GM19438 (cell line): ENCODE measurements around the gene GABBR2.
"Not testable (repeated sequence)": the region's sequence is repeated elsewhere in the genome, so short reads cannot be mapped to it uniquely, and the experiment has no call there.

Experiments
- ATAC-seq: cut with Tn5 transposase; IDR thresholded peaks from one replicate; pipeline ENCODE4 v1.9.1; 2021; ENCODE audit warnings: low read depth; ENCODE audit not compliant: unreplicated experiment

GABBR2 gene

GRCh38 chr9:98284754-98285153 is 424.0 kb downstream of the GABBR2 start:
- ATAC-seq = no peak

GRCh38 chr9:98283143-98283542 is 425.6 kb downstream of the GABBR2 start:
- ATAC-seq = not testable (repeated sequence)

GRCh38 chr9:98281281-98281680 is 427.5 kb downstream of the GABBR2 start:
- no peak for ATAC-seq

GRCh38 chr9:98280574-98280973 is 428.2 kb downstream of the GABBR2 start:
- ATAC-seq = no peak

- no peak for ATAC-seq
Measured at GRCh38 chr9:98280162-98280561, 428.6 kb downstream of the GABBR2 start.

GRCh38 chr9:98276907-98277469 is 431.7 kb downstream of the GABBR2 start:
- no peak for ATAC-seq

GRCh38 chr9:98275159-98275558 is 433.6 kb downstream of the GABBR2 start:
- ATAC-seq = no peak

GRCh38 chr9:98272083-98272482 is 436.7 kb downstream of the GABBR2 start:
- ATAC-seq = no peak

- no peak for ATAC-seq
Measured at GRCh38 chr9:98271479-98271878, 437.3 kb downstream of the GABBR2 start.

GRCh38 chr9:98270284-98270683 is 438.5 kb downstream of the GABBR2 start:
- ATAC-seq = not testable (repeated sequence)

GRCh38 chr9:98269652-98270051 is 439.1 kb downstream of the GABBR2 start:
- not testable (repeated sequence) for ATAC-seq

- not testable (repeated sequence) for ATAC-seq
Measured at GRCh38 chr9:98267556-98267955, 441.2 kb downstream of the GABBR2 start.

GRCh38 chr9:98264516-98264915 is 444.2 kb downstream of the GABBR2 start:
- no peak for ATAC-seq

- no peak for ATAC-seq
Measured at GRCh38 chr9:98263482-98264357, 445.0 kb downstream of the GABBR2 start.

GRCh38 chr9:98263080-98263479 is 445.7 kb downstream of the GABBR2 start:
- no peak for ATAC-seq

- ATAC-seq = no peak
Measured at GRCh38 chr9:98262056-98262455, 446.7 kb downstream of the GABBR2 start.

GRCh38 chr9:98260635-98261034 is 448.1 kb downstream of the GABBR2 start:
- no peak for ATAC-seq

- ATAC-seq = no peak
Measured at GRCh38 chr9:98259791-98260190, 448.9 kb downstream of the GABBR2 start.

- no peak for ATAC-seq
Measured at GRCh38 chr9:98256756-98257155, 452.0 kb downstream of the GABBR2 start.

- peak; percentile 81 for ATAC-seq
Measured at GRCh38 chr9:98255578-98256296, 453.0 kb downstream of the GABBR2 start, which contains the start of gene TBC1D2. TSS of gene TBC1D2 (minus strand) at chr9:98255649. CDS start at chr9:98255541, 108 bp downstream.

- peak; percentile 30 for ATAC-seq
Measured at GRCh38 chr9:98255061-98255577, 453.6 kb downstream of the GABBR2 start.
